Epidermal melanocyte (primary cell): ENCODE data around the gene DPH6.
"Not testable (repeated sequence)": the region's sequence is repeated elsewhere in the genome, so short reads cannot be mapped to it uniquely, and the experiment has no call there.

Experiments
- DNase-seq: peaks from one replicate; pipeline ENCODE4 v3.0.0; 2011; ENCODE audit warnings: low spot score; ENCODE audit not compliant: insufficient read length

DPH6 gene

GRCh38 chr15:35545824-35546510 lies at the start of gene DPH6:
Gene DPH6, minus strand, starts transcription at chr15:35546165. Its CDS starts 24 bp downstream, at chr15:35546141.
- peak; percentile 33 for DNase-seq

- no peak for DNase-seq
Observed at GRCh38 chr15:35595656-35596055, 49.7 kb upstream of the DPH6 start.

GRCh38 chr15:35591987-35592386 lies 46.0 kb upstream of the DPH6 start:
- not testable (repeated sequence) for DNase-seq

- no peak for DNase-seq
Observed at GRCh38 chr15:35583863-35584528, 38.0 kb upstream of the DPH6 start.

GRCh38 chr15:35580606-35581005 lies 34.6 kb upstream of the DPH6 start:
- DNase-seq: no peak

GRCh38 chr15:35567392-35567791 lies 21.4 kb upstream of the DPH6 start:
- no peak for DNase-seq

- DNase-seq: no peak
Observed at GRCh38 chr15:35566991-35567390, 21.0 kb upstream of the DPH6 start.

GRCh38 chr15:35565901-35566300 lies 19.9 kb upstream of the DPH6 start:
- no peak for DNase-seq

GRCh38 chr15:35562641-35563040 lies 16.7 kb upstream of the DPH6 start:
- DNase-seq: no peak

- no peak for DNase-seq
Observed at GRCh38 chr15:35561308-35561707, 15.3 kb upstream of the DPH6 start.

GRCh38 chr15:35560870-35561269 lies 14.9 kb upstream of the DPH6 start:
- no peak for DNase-seq

- DNase-seq: no peak
Observed at GRCh38 chr15:35560258-35560657, 14.3 kb upstream of the DPH6 start.

- DNase-seq: no peak
Observed at GRCh38 chr15:35559683-35560082, 13.7 kb upstream of the DPH6 start.

- DNase-seq: no peak
Observed at GRCh38 chr15:35557544-35557943, 11.6 kb upstream of the DPH6 start.

- no peak for DNase-seq
Observed at GRCh38 chr15:35557012-35557411, 11.0 kb upstream of the DPH6 start.

GRCh38 chr15:35555244-35555643 lies 9.3 kb upstream of the DPH6 start:
- no peak for DNase-seq

GRCh38 chr15:35550957-35551356 lies 5.0 kb upstream of the DPH6 start:
- DNase-seq: no peak

- DNase-seq: no peak
Observed at GRCh38 chr15:35549567-35549966, 3.6 kb upstream of the DPH6 start.

GRCh38 chr15:35548435-35548834 lies 2.5 kb upstream of the DPH6 start:
- DNase-seq: no peak

GRCh38 chr15:35547775-35548364 lies 1.9 kb upstream of the DPH6 start:
- DNase-seq: no peak

- no peak for DNase-seq
Observed at GRCh38 chr15:35546511-35547381, 781 bp upstream of the DPH6 start.

- peak; percentile 24 for DNase-seq
Observed at GRCh38 chr15:35545316-35545823, 595 bp downstream of the DPH6 start.
